SJCRH30 (cell line): ENCODE measurements around the gene CSNK1G1. TPM values are rescaled to one million over a fixed set of nuclear protein-coding genes. Genes with fewer than 3 reads are reported as not detected.

Experiments used
- DNase-seq, 2 experiments: peaks; one replicate each; pipeline ENCODE4 v3.0.0-alpha.2; 2015 to 2020
- H3K27ac ChIP-seq: fragments of 250-450 bp; sonication (Bioruptor Pico); 2 replicates; pipeline ENCODE4 v1.5.1; 2020; ENCODE audit warnings: mild to moderate bottlenecking, moderate library complexity
- H3K27me3 ChIP-seq: fragments of 250-450 bp; sonication (Bioruptor Pico); 2 replicates; pipeline ENCODE4 v1.5.1; 2020; ENCODE audit warnings: mild to moderate bottlenecking, moderate library complexity
- H3K36me3 ChIP-seq: fragments of 250-450 bp; sonication (Bioruptor Pico); 2 replicates; pipeline ENCODE4 v1.5.1; 2020; ENCODE audit warnings: mild to moderate bottlenecking, moderate library complexity
- H3K4me1 ChIP-seq: fragments of 250-450 bp; sonication (Bioruptor Pico); 2 replicates; pipeline ENCODE4 v1.5.1; 2020; ENCODE audit warnings: mild to moderate bottlenecking, moderate library complexity
- H3K4me3 ChIP-seq: fragments of 250-450 bp; sonication (Bioruptor Pico); 2 replicates; pipeline ENCODE4 v1.5.1; 2020; ENCODE audit warnings: mild to moderate bottlenecking, moderate library complexity
- H3K9me3 ChIP-seq: fragments of 250-450 bp; sonication (Bioruptor Pico); replicated peaks from 2 replicates; pipeline ENCODE4 v1.5.1; 2020; ENCODE audit warnings: mild to moderate bottlenecking, moderate library complexity
- total RNA-seq: library from RNA; depleted of rRNA; stranded (reverse); fragments of >200 nt; shearing (Covaris generic); gene quantifications from 2 replicates; pipeline ENCODE4 v1.2.3, GENCODE V29; 2014

The CSNK1G1 gene
- total RNA-seq, 1 experiment from 2014 or later: 20.3 TPM

- Histone ChIP-seq H3K4me1 (peaks cover 6% of the 10 kb centered on the region), H3K9me3 (no peaks in the 10 kb centered on the region), H3K27ac (peak overlapping the region; percentile 83), H3K4me3 (peak overlapping the region; percentile 58), H3K27me3 (no peaks in the 10 kb centered on the region), H3K36me3 (no peaks in the 10 kb centered on the region)
- DNase-seq: peak; percentile 89 to 90
Measured at GRCh38 chr15:64146885-64147681, 208.9 kb downstream of the CSNK1G1 start.

- Histone ChIP-seq H3K4me1 (peaks cover 6% of the 10 kb centered on the region), H3K36me3 (no peaks in the 10 kb centered on the region), H3K27me3 (no peaks in the 10 kb centered on the region), H3K4me3 (peak overlapping the region; percentile 58), H3K9me3 (no peaks in the 10 kb centered on the region), H3K27ac (peak overlapping the region; percentile 83)
- no peak for DNase-seq
Measured at GRCh38 chr15:64146520-64146884, 209.5 kb downstream of the CSNK1G1 start.

GRCh38 chr15:64146041-64146440 lies 209.9 kb downstream of the CSNK1G1 start:
- Histone ChIP-seq H3K27ac (no peak overlapping the region; the same call in 1 of the 2 replicates), H3K4me1 (peaks cover 6% of the 10 kb centered on the region), H3K4me3 (no peak overlapping the region; the same call in 1 of the 2 replicates), H3K27me3 (no peaks in the 10 kb centered on the region), H3K36me3 (no peaks in the 10 kb centered on the region), H3K9me3 (no peaks in the 10 kb centered on the region)
- no peak for DNase-seq

GRCh38 chr15:64144565-64145281 lies 211.2 kb downstream of the CSNK1G1 start:
- Histone ChIP-seq H3K4me1 (peaks cover 6% of the 10 kb centered on the region), H3K9me3 (no peaks in the 10 kb centered on the region), H3K36me3 (no peaks in the 10 kb centered on the region), H3K27me3 (no peaks in the 10 kb centered on the region), H3K4me3 (no peak overlapping the region), H3K27ac (no peak overlapping the region)
- no peak for DNase-seq

- DNase-seq: no peak
- Histone ChIP-seq H3K27me3 (no peaks in the 10 kb centered on the region), H3K4me1 (peaks cover 6% of the 10 kb centered on the region), H3K4me3 (no peak overlapping the region), H3K27ac (no peak overlapping the region), H3K9me3 (no peaks in the 10 kb centered on the region), H3K36me3 (no peaks in the 10 kb centered on the region)
Measured at GRCh38 chr15:64144192-64144564, 211.8 kb downstream of the CSNK1G1 start.

GRCh38 chr15:64143276-64143675 lies 212.7 kb downstream of the CSNK1G1 start:
- Histone ChIP-seq H3K27me3 (no peaks in the 10 kb centered on the region), H3K9me3 (no peaks in the 10 kb centered on the region), H3K36me3 (peaks cover 7% of the 10 kb centered on the region; the same call in 1 of the 2 replicates), H3K4me1 (peaks cover 6% of the 10 kb centered on the region), H3K4me3 (no peak overlapping the region), H3K27ac (no peak overlapping the region)
- no peak for DNase-seq

- no peak overlapping the region for H3K4me3 ChIP-seq
- H3K36me3 ChIP-seq: peaks cover 14% of the 10 kb centered on the region
- peaks cover 6% of the 10 kb centered on the region for H3K4me1 ChIP-seq
- H3K9me3 ChIP-seq: no peaks in the 10 kb centered on the region
- no peak for DNase-seq
- no peak overlapping the region for H3K27ac ChIP-seq
- no peaks in the 10 kb centered on the region for H3K27me3 ChIP-seq
Measured at GRCh38 chr15:64141798-64142512, 214.0 kb downstream of the CSNK1G1 start.

- Histone ChIP-seq H3K9me3 (no peaks in the 10 kb centered on the region), H3K4me1 (no peaks in the 10 kb centered on the region), H3K27ac (no peak overlapping the region), H3K27me3 (no peaks in the 10 kb centered on the region), H3K4me3 (no peak overlapping the region), H3K36me3 (peaks cover 39% of the 10 kb centered on the region)
- DNase-seq: no peak
Measured at GRCh38 chr15:64138331-64138941, 217.5 kb downstream of the CSNK1G1 start.

- Histone ChIP-seq H3K27ac (no peak overlapping the region), H3K36me3 (peaks cover 48% of the 10 kb centered on the region), H3K4me1 (no peaks in the 10 kb centered on the region), H3K4me3 (no peak overlapping the region), H3K9me3 (no peaks in the 10 kb centered on the region), H3K27me3 (no peaks in the 10 kb centered on the region)
- no peak for DNase-seq
Measured at GRCh38 chr15:64137226-64137833, 218.6 kb downstream of the CSNK1G1 start.

- DNase-seq: no peak
- H3K9me3 ChIP-seq: no peaks in the 10 kb centered on the region
- H3K27ac ChIP-seq: no peak overlapping the region
- no peak overlapping the region for H3K4me3 ChIP-seq
- H3K27me3 ChIP-seq: no peaks in the 10 kb centered on the region
- no peaks in the 10 kb centered on the region for H3K4me1 ChIP-seq
- peaks cover 55% of the 10 kb centered on the region for H3K36me3 ChIP-seq
Measured at GRCh38 chr15:64136347-64136746, 219.6 kb downstream of the CSNK1G1 start.

GRCh38 chr15:64134345-64134829 lies 221.6 kb downstream of the CSNK1G1 start:
- DNase-seq: no peak
- Histone ChIP-seq H3K4me1 (no peaks in the 10 kb centered on the region), H3K9me3 (no peaks in the 10 kb centered on the region), H3K27ac (no peak overlapping the region), H3K4me3 (no peak overlapping the region), H3K36me3 (peaks cover 71% of the 10 kb centered on the region), H3K27me3 (no peaks in the 10 kb centered on the region)

- Histone ChIP-seq H3K27me3 (no peaks in the 10 kb centered on the region), H3K27ac (no peak overlapping the region)
Measured at GRCh38 chr15:64133623-64134344, 222.2 kb downstream of the CSNK1G1 start.

GRCh38 chr15:64132217-64132616 lies 223.8 kb downstream of the CSNK1G1 start:
- Histone ChIP-seq H3K36me3 (peaks cover 76% of the 10 kb centered on the region), H3K4me1 (no peaks in the 10 kb centered on the region), H3K27me3 (no peaks in the 10 kb centered on the region), H3K4me3 (no peak overlapping the region), H3K27ac (no peak overlapping the region), H3K9me3 (no peaks in the 10 kb centered on the region)
- DNase-seq: no peak

More at GRCh38 chr15:64133623-64134344, 222.2 kb downstream of the CSNK1G1 start:
- H3K4me1 ChIP-seq: no peaks in the 10 kb centered on the region
- H3K4me3 ChIP-seq: no peak overlapping the region
- no peak for DNase-seq
- H3K36me3 ChIP-seq: peaks cover 73% of the 10 kb centered on the region
- H3K9me3 ChIP-seq: no peaks in the 10 kb centered on the region

- no peak overlapping the region for H3K4me3 ChIP-seq
- no peaks in the 10 kb centered on the region for H3K27me3 ChIP-seq
- no peak overlapping the region for H3K27ac ChIP-seq
- H3K36me3 ChIP-seq: peaks cover 77% of the 10 kb centered on the region
- DNase-seq: no peak
- H3K9me3 ChIP-seq: no peaks in the 10 kb centered on the region
- no peaks in the 10 kb centered on the region for H3K4me1 ChIP-seq
Measured at GRCh38 chr15:64131547-64131946, 224.4 kb downstream of the CSNK1G1 start.
